ENCODE data around the gene MTMR6. TPM values are rescaled to one million over a fixed set of nuclear protein-coding genes. Genes with fewer than 3 reads are reported as not detected.

MTMR6 gene
- total and polyA plus RNA-seq, 4 donors, result 11.2 to 20.7 (median 15.4) TPM

DNA sequence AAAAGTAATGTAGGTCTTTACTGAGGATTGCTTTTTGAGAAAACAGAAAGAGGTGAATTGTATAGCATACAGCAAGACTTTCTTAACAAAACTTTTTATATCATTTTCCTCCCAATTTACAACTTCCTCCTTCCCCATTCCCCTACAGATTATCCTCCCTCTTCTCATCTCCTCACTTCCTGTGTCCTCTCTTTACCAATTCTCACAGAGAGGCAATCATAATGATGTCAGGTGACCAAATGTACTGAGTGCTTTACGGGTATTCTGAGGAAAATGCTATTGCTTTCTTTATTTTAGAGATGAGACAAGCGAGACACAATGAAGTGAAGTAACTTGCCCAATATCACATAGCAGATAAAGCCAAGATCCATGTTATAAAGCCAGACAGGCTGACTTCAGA is 1.7 kb upstream of the MTMR6 start:
- no peak for ATAC-seq (ENCODE audit: low FRiP score)

DNA sequence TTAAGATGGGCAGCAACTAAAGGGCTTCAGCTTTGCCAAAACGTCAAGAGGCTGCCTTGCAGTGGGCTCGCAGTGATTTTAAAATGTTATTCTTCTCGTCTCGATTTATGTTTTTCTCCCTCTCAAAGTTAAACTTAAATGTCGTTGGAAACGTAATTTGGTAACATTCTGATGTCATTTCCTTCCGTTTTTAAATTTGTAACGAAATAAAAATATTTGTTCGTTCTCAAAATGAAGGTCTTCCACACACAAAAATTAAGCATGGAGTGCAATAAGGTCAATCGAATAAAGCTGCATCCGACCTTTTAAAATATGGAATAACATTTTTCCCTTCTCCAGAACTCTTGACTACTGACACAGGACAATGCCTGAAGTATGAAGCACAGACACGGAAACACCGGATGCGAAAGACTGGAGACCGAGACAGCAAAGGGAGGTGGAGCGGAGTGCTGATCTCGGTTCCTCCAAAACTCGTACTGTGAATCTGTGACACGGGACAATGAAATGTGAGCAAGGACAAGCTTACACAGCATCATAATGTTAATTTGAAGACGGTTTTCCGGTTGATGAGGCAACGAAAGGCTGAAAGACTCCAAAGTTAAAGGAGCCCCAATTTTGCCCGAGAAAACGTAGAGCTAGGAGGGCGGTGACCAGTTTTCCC is 850 bp downstream of the MTMR6 start:
- intact Hi-C loops (cut with DNase I), result no loop called here
- 1 to 2% methylated on average over 25 of the region's 25 CpGs for WGBS, 2 donors
- ATAC-seq (ENCODE audit: low FRiP score), result peak; percentile 60

More for the DNA sequence above, 1.7 kb upstream of the MTMR6 start:
- H3K27me3 ChIP-seq (ENCODE audit: control insufficient read depth in 1 of 2, insufficient read depth in 2 of 2, low read length in 1 of 2), result peaks cover 0 to 2% of the 10 kb centered on the region in 2 donors
- H3K4me1 ChIP-seq (ENCODE audit: control insufficient read depth in 1 of 2, insufficient read depth in 2 of 2, low read length in 2 of 2), result peaks cover 0 to 3% of the 10 kb centered on the region in 2 donors
- H3K9me3 ChIP-seq (ENCODE audit: control insufficient read depth, low read length), result no peaks in the 10 kb centered on the region
- H3K27ac ChIP-seq (ENCODE audit: low read depth in 1 of 2, low read length in 2 of 2), result no peak overlapping the region
- 77 to 83% methylated on average over 2 of the region's 2 CpGs for WGBS, 2 donors
- H3K4me3 ChIP-seq (ENCODE audit: low read length in 2 of 2), result no peak overlapping the region
- H3K36me3 ChIP-seq (ENCODE audit: control insufficient read depth in 1 of 2, insufficient read depth in 2 of 2, low read length in 1 of 2), result no peaks in the 10 kb centered on the region
- no peak for DNase-seq
- intact Hi-C loops (cut with DNase I), result no loop called here

GRCh38 chr13:25281935-25282332 is 5.4 kb downstream of the MTMR6 start:
- no peak overlapping the region for H3K4me3 ChIP-seq (ENCODE audit: low read length in 2 of 2)
- WGBS, 2 donors, result 91 to 100% methylated on average over 1 of the region's 1 CpG
- no peak for ATAC-seq (ENCODE audit: low FRiP score)
- peaks cover 2 to 3% of the 10 kb centered on the region in 2 donors for H3K4me1 ChIP-seq (ENCODE audit: control insufficient read depth in 1 of 2, insufficient read depth in 2 of 2, low read length in 2 of 2)
- intact Hi-C loops (cut with DNase I), result no loop called here
- H3K27me3 ChIP-seq (ENCODE audit: control insufficient read depth in 1 of 2, insufficient read depth in 2 of 2, low read length in 1 of 2), result no peaks in the 10 kb centered on the region
- H3K9me3 ChIP-seq (ENCODE audit: control insufficient read depth, low read length), result no peaks in the 10 kb centered on the region
- no peaks in the 10 kb centered on the region for H3K36me3 ChIP-seq (ENCODE audit: control insufficient read depth in 1 of 2, insufficient read depth in 2 of 2, low read length in 1 of 2)
- no peak overlapping the region for H3K27ac ChIP-seq (ENCODE audit: low read depth in 1 of 2, low read length in 2 of 2)
- DNase-seq, result no peak

More for the DNA sequence above, 850 bp downstream of the MTMR6 start:
- peak in 1 of 2 donors; percentile 54 for DNase-seq
- H3K4me3 ChIP-seq (ENCODE audit: low read length in 2 of 2), result peak overlapping the region; percentile 77 to 95
- H3K27me3 ChIP-seq (ENCODE audit: control insufficient read depth in 1 of 2, insufficient read depth in 2 of 2, low read length in 1 of 2), result no peaks in the 10 kb centered on the region
- no peaks in the 10 kb centered on the region for H3K36me3 ChIP-seq (ENCODE audit: control insufficient read depth in 1 of 2, insufficient read depth in 2 of 2, low read length in 1 of 2)
- H3K4me1 ChIP-seq (ENCODE audit: control insufficient read depth in 1 of 2, insufficient read depth in 2 of 2, low read length in 2 of 2), result peaks cover 0 to 3% of the 10 kb centered on the region in 2 donors
- H3K27ac ChIP-seq (ENCODE audit: low read depth in 1 of 2, low read length in 2 of 2), result no peak overlapping the region
- H3K9me3 ChIP-seq (ENCODE audit: control insufficient read depth, low read length), result no peaks in the 10 kb centered on the region

GRCh38 chr13:25281193-25281934 is 5.9 kb downstream of the MTMR6 start:
- Histone ChIP-seq H3K4me3 (ENCODE audit: low read length in 2 of 2) (no peak overlapping the region), H3K27me3 (ENCODE audit: control insufficient read depth in 1 of 2, insufficient read depth in 2 of 2, low read length in 1 of 2) (no peaks in the 10 kb centered on the region), H3K36me3 (ENCODE audit: control insufficient read depth in 1 of 2, insufficient read depth in 2 of 2, low read length in 1 of 2) (no peaks in the 10 kb centered on the region), H3K9me3 (ENCODE audit: control insufficient read depth, low read length) (no peaks in the 10 kb centered on the region), H3K27ac (ENCODE audit: low read depth in 1 of 2, low read length in 2 of 2) (no peak overlapping the region), H3K4me1 (ENCODE audit: control insufficient read depth in 1 of 2, insufficient read depth in 2 of 2, low read length in 2 of 2) (peaks cover 2 to 3% of the 10 kb centered on the region in 2 donors)
- WGBS, 2 donors, result 60 to 71% methylated on average over 4 of the region's 4 CpGs
- intact Hi-C loops (cut with DNase I), result no loop called here
- ATAC-seq (ENCODE audit: low FRiP score) (no peak), DNase-seq (no peak)

- Histone ChIP-seq H3K27ac (ENCODE audit: low read depth in 1 of 2, low read length in 2 of 2) (no peak overlapping the region), H3K9me3 (ENCODE audit: control insufficient read depth, low read length) (no peaks in the 10 kb centered on the region), H3K4me3 (ENCODE audit: low read length in 2 of 2) (no peak overlapping the region), H3K27me3 (ENCODE audit: control insufficient read depth in 1 of 2, insufficient read depth in 2 of 2, low read length in 1 of 2) (no peaks in the 10 kb centered on the region), H3K4me1 (ENCODE audit: control insufficient read depth in 1 of 2, insufficient read depth in 2 of 2, low read length in 2 of 2) (peaks cover 0 to 2% of the 10 kb centered on the region in 2 donors), H3K36me3 (ENCODE audit: control insufficient read depth in 1 of 2, insufficient read depth in 2 of 2, low read length in 1 of 2) (no peaks in the 10 kb centered on the region)
- DNase-seq, result no peak
- intact Hi-C loops (cut with DNase I), result no loop called here
- no peak for ATAC-seq (ENCODE audit: low FRiP score)
These were observed 6.9 kb downstream of the MTMR6 start for GRCh38 chr13:25280396-25280795.

DNA sequence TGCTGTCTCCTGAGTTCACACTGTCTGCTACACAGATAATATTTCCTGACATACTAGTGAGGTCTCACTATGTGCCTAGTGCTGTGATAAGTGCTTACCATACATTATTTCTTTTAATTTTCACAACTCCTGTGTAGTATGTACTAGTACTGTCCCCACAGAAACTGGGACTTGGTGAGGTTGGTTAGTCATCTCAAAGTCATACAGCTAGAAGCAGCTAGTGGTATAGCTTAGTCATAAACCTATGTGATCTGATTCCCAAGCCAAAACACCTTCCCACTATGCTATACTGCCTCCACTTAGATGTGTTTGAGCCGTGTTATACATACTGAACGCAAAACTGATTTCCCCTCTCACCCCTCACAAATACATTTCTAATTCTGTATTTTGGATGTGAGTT is 10.5 kb downstream of the MTMR6 start:
- H3K27ac ChIP-seq (ENCODE audit: low read depth in 1 of 2, low read length in 2 of 2), result no peak overlapping the region
- WGBS, 2 donors, result 94 to 97% methylated on average over 2 of the region's 2 CpGs
- intact Hi-C loops (cut with DNase I), result no loop called here

GRCh38 chr13:25268561-25268960 is 18.7 kb downstream of the MTMR6 start:
- Histone ChIP-seq H3K27ac (ENCODE audit: low read depth in 1 of 2, low read length in 2 of 2) (no peak overlapping the region), H3K4me3 (ENCODE audit: low read length in 2 of 2) (no peak overlapping the region), H3K9me3 (ENCODE audit: control insufficient read depth, low read length) (no peaks in the 10 kb centered on the region), H3K27me3 (ENCODE audit: control insufficient read depth in 1 of 2, insufficient read depth in 2 of 2, low read length in 1 of 2) (no peaks in the 10 kb centered on the region), H3K4me1 (ENCODE audit: control insufficient read depth in 1 of 2, insufficient read depth in 2 of 2, low read length in 2 of 2) (no peaks in the 10 kb centered on the region), H3K36me3 (ENCODE audit: control insufficient read depth in 1 of 2, insufficient read depth in 2 of 2, low read length in 1 of 2) (peaks cover 1 to 3% of the 10 kb centered on the region in 2 donors)
- intact Hi-C loops (cut with DNase I), result loop anchor here in 1 of 2 donors (10.0 kb wide), 1 partner anchor 56 kb away; no protein-coding TSS in a partner anchor
- 89 to 92% methylated on average over 6 of the region's 6 CpGs for WGBS, 2 donors
- ATAC-seq (ENCODE audit: low FRiP score), result no peak
- no peak for DNase-seq

More for the DNA sequence above, 10.5 kb downstream of the MTMR6 start:
- Histone ChIP-seq H3K4me3 (ENCODE audit: low read length in 2 of 2) (no peak overlapping the region), H3K9me3 (ENCODE audit: control insufficient read depth, low read length) (no peaks in the 10 kb centered on the region), H3K4me1 (ENCODE audit: control insufficient read depth in 1 of 2, insufficient read depth in 2 of 2, low read length in 2 of 2) (peaks cover 0 to 2% of the 10 kb centered on the region in 2 donors), H3K36me3 (ENCODE audit: control insufficient read depth in 1 of 2, insufficient read depth in 2 of 2, low read length in 1 of 2) (no peaks in the 10 kb centered on the region), H3K27me3 (ENCODE audit: control insufficient read depth in 1 of 2, insufficient read depth in 2 of 2, low read length in 1 of 2) (no peaks in the 10 kb centered on the region)
- DNase-seq, result no peak
- no peak for ATAC-seq (ENCODE audit: low FRiP score)

- Histone ChIP-seq H3K4me3 (ENCODE audit: low read length in 2 of 2) (no peak overlapping the region), H3K27me3 (ENCODE audit: control insufficient read depth in 1 of 2, insufficient read depth in 2 of 2, low read length in 1 of 2) (no peaks in the 10 kb centered on the region), H3K36me3 (ENCODE audit: control insufficient read depth in 1 of 2, insufficient read depth in 2 of 2, low read length in 1 of 2) (peaks cover 1 to 8% of the 10 kb centered on the region in 2 donors), H3K4me1 (ENCODE audit: control insufficient read depth in 1 of 2, insufficient read depth in 2 of 2, low read length in 2 of 2) (no peaks in the 10 kb centered on the region), H3K27ac (ENCODE audit: low read depth in 1 of 2, low read length in 2 of 2) (no peak overlapping the region), H3K9me3 (ENCODE audit: control insufficient read depth, low read length) (no peaks in the 10 kb centered on the region)
- no peak for ATAC-seq (ENCODE audit: low FRiP score)
- 72 to 87% methylated on average over 1 of the region's 1 CpG for WGBS, 2 donors
- no peak for DNase-seq
- intact Hi-C loops (cut with DNase I), result loop anchor here in 1 of 2 donors (10.0 kb wide), 1 partner anchor 57 kb away; no protein-coding TSS in a partner anchor
These were observed 19.6 kb downstream of the MTMR6 start for GRCh38 chr13:25267715-25268114.

All from aorta (tissue), 5 donors.